HCT116 (cell line): ENCODE results near the gene GNPTAB. TPM values are rescaled to one million over a fixed set of nuclear protein-coding genes. Genes with fewer than 3 reads are reported as not detected.

ENCODE experiments used
- ATAC-seq: fragments of 200-7000 bp; cut with Tn5 transposase; 2 replicates; pipeline ENCODE4 v1.9.1; 2020; ENCODE audit warnings: mild to moderate bottlenecking, moderate library complexity
- BruUV-seq: library from RNA; stranded (reverse); fragments of 400-500 nt; replicated peaks from 2 replicates; lab custom pipeline; 2021; lab: Mats Ljungman, UMichigan
- CTCF ChIA-PET: fragments of 300-600 bp; sonication (Branson Sonifier 250); formaldehyde crosslinking; loops from one replicate; lab custom pipeline; 2021; ENCODE audit warnings: antibody characterized with exemption; lab: Charles Lee
- POLR2A ChIA-PET: fragments of 300-600, 350-600 bp; sonication (Branson Sonifier 250); formaldehyde crosslinking; loops from one replicate; lab custom pipeline; 2021; ENCODE audit warnings: antibody characterized with exemption; lab: Charles Lee
- RAD21 ChIA-PET, 2 experiments: fragments of 300-600 bp; sonication (Branson Sonifier 250); formaldehyde crosslinking; loops; one replicate each; lab custom pipeline; 2023; ENCODE audit warnings: low total read pairs in 2 of 2; ENCODE audit not compliant: uncharacterized antibody in 2 of 2, unreplicated experiment in 2 of 2, low non-redundant PET in 1 of 2; lab: Charles Lee
- DNase-seq: peaks from one replicate; pipeline ENCODE4 v3.0.0-alpha.2; 2010; ENCODE audit warnings: low read depth, low spot score
- H2AFZ ChIP-seq: fragments of 200-600 bp; shearing (Covaris generic), sonication (generic); 2 replicates; pipeline ENCODE4 v1.6.1; 2017; ENCODE audit warnings: low read depth, mixed run types, mixed read lengths, antibody characterized with exemption, low read length; ENCODE audit not compliant: poor library complexity, severe bottlenecking
- H3K27ac ChIP-seq: 2 replicates; pipeline ENCODE4 v1.5.1; 2012; ENCODE audit warnings: low read depth, low read length
- H3K27me3 ChIP-seq: fragments of 200-600 bp; sonication (generic); 2 replicates; pipeline ENCODE4 v1.6.1; 2016; ENCODE audit warnings: mixed run types, low read length, mixed read lengths; ENCODE audit not compliant: insufficient read depth
- H3K36me3 ChIP-seq, 2 experiments: fragments of 200-500 bp in 1 of 2; fragments of 200-600 bp in 1 of 2; sonication (Bioruptor generic) in 1 of 2; sonication (generic) in 1 of 2; 2 replicates each; pipeline versions ENCODE4 v1.5.1 to v1.6.1; 2014 to 2016; ENCODE audit warnings: low read length in 2 of 2, inconsistent platforms in 1 of 2, mixed read lengths in 1 of 2, mixed run types in 1 of 2; ENCODE audit not compliant: insufficient read depth in 2 of 2, control insufficient read depth in 1 of 2
- H3K4me1 ChIP-seq, 2 experiments: fragments of 200-600 bp in 1 of 2; sonication (generic) in 1 of 2; 2 replicates each; pipeline versions ENCODE4 v1.5.1 to v1.6.1; 2012 to 2017; ENCODE audit warnings: low read length in 2 of 2, inconsistent platforms in 1 of 2, mild to moderate bottlenecking in 1 of 2, mixed read lengths in 1 of 2, mixed run types in 1 of 2, moderate library complexity in 1 of 2; ENCODE audit not compliant: insufficient read depth in 2 of 2, control insufficient read depth in 1 of 2
- H3K4me2 ChIP-seq: fragments of 200-600 bp; sonication (generic); 2 replicates; pipeline ENCODE4 v1.6.1; 2017; ENCODE audit warnings: mixed run types, low read length, mixed read lengths
- H3K4me3 ChIP-seq, 2 experiments: fragments of 200-600 bp in 1 of 2; sonication (generic) in 1 of 2; replicated peaks in 1 of 2; 2 replicates each; pipeline ENCODE4 v1.5.1; 2011 to 2016; ENCODE audit warnings: low read length in 2 of 2, control low read depth in 1 of 2, low read depth in 1 of 2, mild to moderate bottlenecking in 1 of 2, mixed read lengths in 1 of 2, mixed run types in 1 of 2
- H3K79me2 ChIP-seq: fragments of 200-600 bp; sonication (generic); 2 replicates; pipeline ENCODE4 v1.6.1; 2017; ENCODE audit warnings: mild to moderate bottlenecking, mixed run types, low read length, moderate library complexity, mixed read lengths; ENCODE audit not compliant: insufficient read depth
- H3K9ac ChIP-seq: fragments of 200-600 bp; sonication (generic); 2 replicates; pipeline ENCODE4 v1.6.1; 2016; ENCODE audit warnings: low read length, mixed read lengths
- H3K9me2 ChIP-seq: fragments of 200-600 bp; sonication (generic), shearing (Covaris generic); 2 replicates; pipeline ENCODE4 v1.6.1; 2017; ENCODE audit warnings: mixed run types, mild to moderate bottlenecking, moderate library complexity; ENCODE audit not compliant: insufficient read depth
- H3K9me3 ChIP-seq, 2 experiments: fragments of 200-500 bp in 1 of 2; fragments of 200-600 bp in 1 of 2; sonication (Bioruptor generic) in 1 of 2; sonication (generic) in 1 of 2; 2 replicates each; pipeline ENCODE4 v1.6.1; 2014 to 2017; ENCODE audit warnings: low read length in 2 of 2, mixed read lengths in 2 of 2, inconsistent platforms in 1 of 2, low read depth in 1 of 2, mild to moderate bottlenecking in 1 of 2, mixed run types in 1 of 2, moderate library complexity in 1 of 2; ENCODE audit not compliant: control insufficient read depth in 1 of 2, insufficient read depth in 1 of 2
- H4K20me1 ChIP-seq: fragments of 200-600 bp; sonication (generic), shearing (Covaris generic); 2 replicates; pipeline ENCODE4 v1.6.1; 2017; ENCODE audit warnings: mixed run types, mild to moderate bottlenecking, moderate library complexity; ENCODE audit not compliant: insufficient read depth
- CBX3 ChIP-seq: IDR thresholded peaks from 2 replicates; pipeline ENCODE4 v1.6.1; 2012; ENCODE audit warnings: low read depth
- ELF1 ChIP-seq: IDR thresholded peaks from 2 replicates; pipeline ENCODE4 v1.6.1; 2012; ENCODE audit warnings: low read depth, borderline replicate concordance
- RAD21 ChIP-seq: IDR thresholded peaks from 2 replicates; pipeline ENCODE4 v1.6.1; 2012; ENCODE audit warnings: low read depth, mild to moderate bottlenecking
- YY1 ChIP-seq: IDR thresholded peaks from 2 replicates; pipeline ENCODE4 v1.6.1; 2011; ENCODE audit warnings: low read length, low read depth, moderate library complexity, mild to moderate bottlenecking; ENCODE audit not compliant: insufficient replicate concordance; ENCODE audit errors: extremely low read depth
- ZNF274 ChIP-seq: fragments of 200-500 bp; sonication (Bioruptor generic); IDR thresholded peaks from 2 replicates; pipeline ENCODE4 v1.6.1; 2014; ENCODE audit warnings: mild to moderate bottlenecking, low read depth, low read length, inconsistent platforms
- intact Hi-C: fragments of 100-400 bp; cut with micrococcal nuclease; formaldehyde crosslinking; loops from 2 replicates; pipeline ENCODE4 v1.10.0; 2022
- total RNA-seq: library from RNA; stranded (reverse); gene quantifications from one replicate; pipeline ENCODE4 v1.2.1, GENCODE V29; 2021; ENCODE audit not compliant: unreplicated experiment
- TF ChIP-seq, protein P1 (sequence below), 3 experiments: fragments of 200-600 bp in 1 of 3; sonication (generic) in 1 of 3; IDR thresholded peaks in 2 of 3; conservative IDR thresholded peaks in 1 of 3; 2 replicates each; pipeline ENCODE4 v1.5.1; 2012 to 2017; ENCODE audit warnings: low read depth in 2 of 3, low read length in 2 of 3, antibody characterized with exemption in 1 of 3, borderline replicate concordance in 1 of 3, control low read depth in 1 of 3, mild to moderate bottlenecking in 1 of 3, mixed read lengths in 1 of 3, mixed run types in 1 of 3, moderate library complexity in 1 of 3; ENCODE audit not compliant: insufficient read depth in 1 of 3
- TF ChIP-seq, protein P2 (sequence below): IDR thresholded peaks from 2 replicates; pipeline ENCODE4 v1.6.1; 2012; ENCODE audit warnings: low read depth

The GNPTAB gene
- total RNA-seq, 1 experiment from 2014 or later: 41.4 TPM

DNA sequence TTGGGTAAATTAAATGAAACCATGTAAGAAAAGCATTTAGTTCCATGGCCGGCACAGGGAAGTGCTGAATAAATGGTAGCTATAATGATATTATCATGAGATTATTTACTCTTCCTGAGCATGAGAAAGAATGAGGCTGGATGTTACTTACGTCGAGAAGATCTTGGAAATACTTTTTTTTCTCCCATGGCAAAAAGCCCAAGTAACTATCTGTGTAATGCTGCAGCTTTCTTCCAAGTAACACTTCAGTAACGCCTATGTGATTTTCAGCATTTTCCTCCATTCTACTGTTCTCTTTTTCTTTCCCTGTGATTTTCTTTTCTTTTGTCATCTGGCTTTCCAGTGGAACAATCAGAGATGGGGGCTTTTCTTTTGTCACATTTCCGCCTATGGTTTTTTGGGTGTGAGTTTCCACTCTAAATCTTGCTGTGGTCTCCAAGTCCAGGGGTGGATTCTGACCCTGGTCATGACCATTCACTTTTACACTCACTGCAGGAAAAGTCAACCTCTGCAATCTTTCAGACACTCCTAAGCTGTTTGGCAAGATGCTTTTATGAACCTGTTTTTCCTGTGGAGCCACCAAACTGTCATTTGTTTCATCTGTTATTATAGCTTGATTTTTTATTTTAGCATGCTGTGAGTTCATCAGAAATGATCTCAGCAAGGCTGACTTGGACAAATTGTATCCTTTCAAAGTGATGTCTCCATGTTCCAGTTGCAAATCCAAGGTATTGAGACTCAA is 66.5 kb downstream of the GNPTAB start (continued):
- TF ChIP-seq, protein P1, sequence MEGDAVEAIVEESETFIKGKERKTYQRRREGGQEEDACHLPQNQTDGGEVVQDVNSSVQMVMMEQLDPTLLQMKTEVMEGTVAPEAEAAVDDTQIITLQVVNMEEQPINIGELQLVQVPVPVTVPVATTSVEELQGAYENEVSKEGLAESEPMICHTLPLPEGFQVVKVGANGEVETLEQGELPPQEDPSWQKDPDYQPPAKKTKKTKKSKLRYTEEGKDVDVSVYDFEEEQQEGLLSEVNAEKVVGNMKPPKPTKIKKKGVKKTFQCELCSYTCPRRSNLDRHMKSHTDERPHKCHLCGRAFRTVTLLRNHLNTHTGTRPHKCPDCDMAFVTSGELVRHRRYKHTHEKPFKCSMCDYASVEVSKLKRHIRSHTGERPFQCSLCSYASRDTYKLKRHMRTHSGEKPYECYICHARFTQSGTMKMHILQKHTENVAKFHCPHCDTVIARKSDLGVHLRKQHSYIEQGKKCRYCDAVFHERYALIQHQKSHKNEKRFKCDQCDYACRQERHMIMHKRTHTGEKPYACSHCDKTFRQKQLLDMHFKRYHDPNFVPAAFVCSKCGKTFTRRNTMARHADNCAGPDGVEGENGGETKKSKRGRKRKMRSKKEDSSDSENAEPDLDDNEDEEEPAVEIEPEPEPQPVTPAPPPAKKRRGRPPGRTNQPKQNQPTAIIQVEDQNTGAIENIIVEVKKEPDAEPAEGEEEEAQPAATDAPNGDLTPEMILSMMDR (IDR thresholded peaks at IDR 0.05 in 2 of 3, conservative IDR thresholded peaks at IDR 0.05 in 1 of 3; ENCODE audit: borderline replicate concordance in 1 of 3, insufficient read depth in 1 of 3, low read depth in 2 of 3, low read length in 2 of 3): no peak
- TF ChIP-seq, protein P2, sequence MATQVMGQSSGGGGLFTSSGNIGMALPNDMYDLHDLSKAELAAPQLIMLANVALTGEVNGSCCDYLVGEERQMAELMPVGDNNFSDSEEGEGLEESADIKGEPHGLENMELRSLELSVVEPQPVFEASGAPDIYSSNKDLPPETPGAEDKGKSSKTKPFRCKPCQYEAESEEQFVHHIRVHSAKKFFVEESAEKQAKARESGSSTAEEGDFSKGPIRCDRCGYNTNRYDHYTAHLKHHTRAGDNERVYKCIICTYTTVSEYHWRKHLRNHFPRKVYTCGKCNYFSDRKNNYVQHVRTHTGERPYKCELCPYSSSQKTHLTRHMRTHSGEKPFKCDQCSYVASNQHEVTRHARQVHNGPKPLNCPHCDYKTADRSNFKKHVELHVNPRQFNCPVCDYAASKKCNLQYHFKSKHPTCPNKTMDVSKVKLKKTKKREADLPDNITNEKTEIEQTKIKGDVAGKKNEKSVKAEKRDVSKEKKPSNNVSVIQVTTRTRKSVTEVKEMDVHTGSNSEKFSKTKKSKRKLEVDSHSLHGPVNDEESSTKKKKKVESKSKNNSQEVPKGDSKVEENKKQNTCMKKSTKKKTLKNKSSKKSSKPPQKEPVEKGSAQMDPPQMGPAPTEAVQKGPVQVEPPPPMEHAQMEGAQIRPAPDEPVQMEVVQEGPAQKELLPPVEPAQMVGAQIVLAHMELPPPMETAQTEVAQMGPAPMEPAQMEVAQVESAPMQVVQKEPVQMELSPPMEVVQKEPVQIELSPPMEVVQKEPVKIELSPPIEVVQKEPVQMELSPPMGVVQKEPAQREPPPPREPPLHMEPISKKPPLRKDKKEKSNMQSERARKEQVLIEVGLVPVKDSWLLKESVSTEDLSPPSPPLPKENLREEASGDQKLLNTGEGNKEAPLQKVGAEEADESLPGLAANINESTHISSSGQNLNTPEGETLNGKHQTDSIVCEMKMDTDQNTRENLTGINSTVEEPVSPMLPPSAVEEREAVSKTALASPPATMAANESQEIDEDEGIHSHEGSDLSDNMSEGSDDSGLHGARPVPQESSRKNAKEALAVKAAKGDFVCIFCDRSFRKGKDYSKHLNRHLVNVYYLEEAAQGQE: no peak
- no peak for TF ChIP-seq RAD21
- TF ChIP-seq, all 23 proteins: peak for 0

DNA sequence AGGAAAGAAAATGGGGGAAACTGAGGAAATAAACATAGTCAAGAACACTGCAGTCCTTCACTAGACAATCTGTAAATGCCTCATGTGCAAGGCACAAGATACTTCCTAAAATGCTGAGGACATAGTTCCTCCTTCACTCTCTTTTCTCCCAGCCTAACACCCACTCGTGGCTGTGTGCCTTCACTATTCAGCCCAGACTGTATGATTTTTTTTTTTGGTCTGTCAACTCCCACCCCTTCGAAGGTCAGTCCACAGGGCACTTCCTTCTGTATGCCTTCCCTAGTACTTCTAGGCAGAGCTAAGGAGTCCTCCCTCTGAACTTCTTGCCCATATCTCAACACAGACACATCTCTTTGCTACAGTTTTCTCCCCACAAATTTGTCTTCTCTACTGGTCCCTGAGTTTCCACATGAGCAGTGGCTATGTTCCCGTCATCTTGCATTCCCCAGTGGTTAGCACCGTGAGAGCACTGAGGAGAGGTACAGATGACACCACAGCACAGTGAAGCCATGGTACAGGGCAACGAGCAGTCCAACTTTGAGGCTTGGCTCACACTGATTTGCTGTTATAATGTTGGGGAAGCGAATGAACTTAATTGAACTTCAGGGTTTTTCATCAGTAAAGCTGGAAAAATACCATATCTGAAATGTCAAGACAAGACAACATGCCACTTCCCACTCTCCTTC is 67.4 kb downstream of the GNPTAB start:
- H3K4me3 ChIP-seq: no peak overlapping the region
- intact Hi-C loops: no loop called here
- H3K9ac ChIP-seq: no peak overlapping the region
- ATAC-seq: no peak
- no peaks in the 10 kb centered on the region for H4K20me1 ChIP-seq
- ChIA-PET POLR2A (interaction anchor here (1.3 kb wide), 1 partner anchor 10 kb away, joined by 3 read pairs; no protein-coding TSS in a partner anchor), RAD21 (no interaction called here), CTCF (interaction anchor here (1.5 kb wide), 1 partner anchor 10 kb away, joined by 4 read pairs; no protein-coding TSS in a partner anchor)
- TF ChIP-seq, protein P2: no peak
- TF ChIP-seq ELF1: no peak
- TF ChIP-seq CBX3: no peak
- TF ChIP-seq ZNF274: no peak
- TF ChIP-seq YY1: no peak
- peaks cover 0 to 10% of the 10 kb centered on the region in 2 experiments; a peak in 1 of 4 replicates for H3K36me3 ChIP-seq
- H2AFZ ChIP-seq: no peak overlapping the region
- H3K79me2 ChIP-seq: no peaks in the 10 kb centered on the region
- no peak overlapping the region for H3K4me2 ChIP-seq
- no TSS peak for BruUV-seq
- no peaks in the 10 kb centered on the region for H3K9me2 ChIP-seq
- no peaks in the 10 kb centered on the region for H3K27me3 ChIP-seq
- no peaks in the 10 kb centered on the region for H3K9me3 ChIP-seq
- H3K27ac ChIP-seq: no peak overlapping the region
- DNase-seq: no peak
- H3K4me1 ChIP-seq: no peaks in the 10 kb centered on the region
